ENCODE results near the gene KCNA10.
"Not testable (repeated sequence)": the region's sequence is repeated elsewhere in the genome, so short reads cannot be mapped to it uniquely, and the experiment has no call there.

KCNA10 gene

DNA sequence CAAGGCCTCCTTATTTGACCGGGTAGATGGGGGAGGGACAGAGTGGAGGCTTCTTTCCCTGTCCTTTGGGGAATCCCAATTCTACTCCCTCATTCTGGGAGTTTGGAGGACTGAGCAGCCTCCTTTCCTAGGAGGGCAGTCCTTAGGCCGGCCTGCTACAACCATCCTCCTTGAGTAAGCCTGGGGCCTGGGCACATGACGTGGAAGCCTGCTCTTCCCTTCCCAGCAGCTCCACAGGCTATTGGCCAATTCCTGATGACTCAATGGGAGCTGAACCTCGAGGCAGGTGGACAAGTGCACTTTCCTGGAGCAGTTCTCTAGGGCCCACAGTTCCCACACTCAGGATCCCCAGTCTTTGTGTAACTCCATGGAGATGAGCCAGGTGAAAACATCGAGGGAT, 3.1 kb downstream of the KCNA10 start:
- Mint-ChIP-seq H3K4me1 (ENCODE audit: low read depth) (no peaks in the 10 kb centered on the region), H3K27me3 (peaks cover 8% of the 10 kb centered on the region)

GRCh38 chr1:110515041-110515440, 3.9 kb downstream of the KCNA10 start:
- H3K9me3 Mint-ChIP-seq (ENCODE audit: low read depth) = no peaks in the 10 kb centered on the region
- peaks cover 4% of the 10 kb centered on the region for H3K36me3 Mint-ChIP-seq
- no peaks in the 10 kb centered on the region for H3K4me1 Mint-ChIP-seq (ENCODE audit: low read depth)
- no peak overlapping the region for H3K4me3 Mint-ChIP-seq
- H3K27me3 Mint-ChIP-seq = peaks cover 8% of the 10 kb centered on the region
- H3K27ac Mint-ChIP-seq = no peak overlapping the region

More for the DNA sequence above, 3.1 kb downstream of the KCNA10 start:
- Mint-ChIP-seq H3K36me3 (peaks cover 4% of the 10 kb centered on the region), H3K9me3 (ENCODE audit: low read depth) (no peaks in the 10 kb centered on the region), H3K4me3 (no peak overlapping the region), H3K27ac (no peak overlapping the region)

DNA sequence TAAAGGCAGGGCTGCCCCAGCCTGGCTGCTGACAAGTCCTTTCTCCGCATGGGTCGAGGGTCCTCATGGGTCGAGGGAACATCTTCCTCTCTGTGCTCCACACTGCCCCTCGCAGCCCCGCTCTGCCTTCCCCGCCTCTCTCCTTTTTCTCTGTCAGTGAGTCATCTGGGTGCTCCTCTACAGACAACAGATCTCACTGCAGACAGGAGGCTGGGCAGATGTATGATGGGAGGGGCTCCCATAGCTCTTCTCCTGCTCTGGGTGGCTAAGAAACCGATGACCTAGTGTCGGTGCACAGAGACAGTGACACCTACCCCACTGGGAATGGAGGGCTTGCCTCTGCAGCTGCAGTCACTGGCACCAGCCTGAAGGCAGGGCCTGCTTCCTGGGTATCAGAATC, 5.5 kb downstream of the KCNA10 start:
- Mint-ChIP-seq H3K27ac (no peak overlapping the region), H3K4me1 (ENCODE audit: low read depth) (no peaks in the 10 kb centered on the region), H3K4me3 (no peak overlapping the region), H3K9me3 (ENCODE audit: low read depth) (no peaks in the 10 kb centered on the region), H3K27me3 (peaks cover 8% of the 10 kb centered on the region), H3K36me3 (peaks cover 4% of the 10 kb centered on the region)

GRCh38 chr1:110511436-110511835, 7.5 kb downstream of the KCNA10 start:
- no peak overlapping the region for H3K4me3 Mint-ChIP-seq
- no peaks in the 10 kb centered on the region for H3K27me3 Mint-ChIP-seq
- no peaks in the 10 kb centered on the region for H3K36me3 Mint-ChIP-seq
- no peak overlapping the region for H3K27ac Mint-ChIP-seq
- no peaks in the 10 kb centered on the region for H3K4me1 Mint-ChIP-seq (ENCODE audit: low read depth)
- H3K9me3 Mint-ChIP-seq (ENCODE audit: low read depth) = no peaks in the 10 kb centered on the region

- not testable (repeated sequence) for H3K36me3 Mint-ChIP-seq; H3K27me3 Mint-ChIP-seq; H3K4me3 Mint-ChIP-seq; H3K9me3 Mint-ChIP-seq (ENCODE audit: low read depth); H3K27ac Mint-ChIP-seq; H3K4me1 Mint-ChIP-seq (ENCODE audit: low read depth)
Observed at GRCh38 chr1:110510921-110511320, 8.1 kb downstream of the KCNA10 start.

- Mint-ChIP-seq H3K27ac (no peak overlapping the region), H3K9me3 (ENCODE audit: low read depth) (no peaks in the 10 kb centered on the region), H3K36me3 (no peaks in the 10 kb centered on the region), H3K4me3 (no peak overlapping the region), H3K27me3 (no peaks in the 10 kb centered on the region), H3K4me1 (ENCODE audit: low read depth) (no peaks in the 10 kb centered on the region)
Observed at GRCh38 chr1:110509655-110510054, 9.3 kb downstream of the KCNA10 start.

DNA sequence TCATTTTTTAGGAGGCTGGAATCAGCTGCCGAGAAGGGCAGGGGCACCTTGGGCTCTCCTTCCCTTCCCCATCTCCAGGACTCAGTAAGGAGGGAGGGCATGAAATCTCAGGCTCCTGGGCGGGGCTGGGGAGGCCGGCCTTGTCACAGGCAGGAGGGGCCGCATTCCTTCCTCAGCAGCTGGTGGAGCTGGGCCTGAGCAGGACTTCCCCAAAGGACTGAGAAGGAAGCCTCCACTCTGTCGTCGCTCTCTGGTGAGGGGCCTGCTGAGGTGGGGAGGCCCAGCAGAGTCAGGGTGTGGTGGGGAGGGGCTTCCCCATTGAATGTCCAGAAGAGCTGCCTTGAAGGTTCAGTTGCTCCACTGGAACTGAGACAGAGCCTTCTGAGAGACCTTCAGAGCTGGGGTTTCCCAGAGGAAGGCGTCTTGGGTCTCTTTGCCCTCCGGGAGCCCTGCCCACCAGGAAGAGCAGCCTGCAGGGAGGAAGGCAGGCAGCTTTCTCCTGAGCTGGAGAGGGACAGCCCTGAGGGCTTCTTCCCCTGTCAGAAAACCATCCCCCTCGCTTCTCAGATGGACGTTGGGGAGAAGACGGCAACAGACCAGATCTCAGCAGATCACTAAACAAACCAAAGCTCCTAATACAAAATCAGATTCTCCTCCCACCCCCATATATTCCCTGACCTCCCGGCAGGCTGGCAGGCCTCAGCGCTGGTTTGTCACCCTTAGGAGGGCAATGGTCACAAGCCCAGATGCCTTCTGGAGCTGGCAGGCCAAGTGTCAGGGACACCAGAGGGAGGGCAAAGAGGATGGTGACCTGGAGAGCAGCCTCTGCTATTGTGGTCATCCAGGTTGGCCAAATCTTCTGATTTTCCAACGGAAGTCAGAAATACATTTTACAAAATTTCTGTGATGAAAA, 10.7 kb downstream of the KCNA10 start:
- Mint-ChIP-seq H3K9me3 (ENCODE audit: low read depth) (no peaks in the 10 kb centered on the region), H3K27me3 (no peaks in the 10 kb centered on the region), H3K4me1 (ENCODE audit: low read depth) (no peaks in the 10 kb centered on the region), H3K27ac (no peak overlapping the region), H3K36me3 (no peaks in the 10 kb centered on the region), H3K4me3 (no peak overlapping the region)

DNA sequence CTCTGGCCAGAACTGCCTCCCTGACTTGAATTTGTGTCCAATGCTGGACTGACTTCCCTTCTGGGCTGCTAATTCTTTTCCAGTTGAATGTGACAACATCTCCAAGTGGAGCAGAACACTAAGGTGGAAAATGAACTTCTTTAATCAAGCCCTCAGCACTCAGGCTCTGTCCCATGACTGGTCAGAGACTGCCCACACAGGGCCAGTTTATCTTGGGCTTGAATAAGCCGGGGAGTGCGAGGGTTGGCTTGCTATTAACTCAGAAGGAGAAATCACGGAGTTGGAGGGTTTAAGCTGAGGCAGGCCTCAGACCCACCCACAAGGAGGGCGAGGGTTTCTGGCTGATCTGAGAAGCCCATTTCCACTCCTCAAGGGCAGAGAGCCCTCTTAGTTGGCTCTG, 12.4 kb downstream of the KCNA10 start:
- H3K27me3 Mint-ChIP-seq = peaks cover 4% of the 10 kb centered on the region
- H3K27ac Mint-ChIP-seq = no peak overlapping the region
- no peaks in the 10 kb centered on the region for H3K4me1 Mint-ChIP-seq (ENCODE audit: low read depth)
- H3K36me3 Mint-ChIP-seq = no peaks in the 10 kb centered on the region
- no peaks in the 10 kb centered on the region for H3K9me3 Mint-ChIP-seq (ENCODE audit: low read depth)
- no peak overlapping the region for H3K4me3 Mint-ChIP-seq

- H3K27ac Mint-ChIP-seq = no peak overlapping the region
- no peaks in the 10 kb centered on the region for H3K9me3 Mint-ChIP-seq (ENCODE audit: low read depth)
- H3K36me3 Mint-ChIP-seq = no peaks in the 10 kb centered on the region
- H3K4me1 Mint-ChIP-seq (ENCODE audit: low read depth) = no peaks in the 10 kb centered on the region
- peaks cover 4% of the 10 kb centered on the region for H3K27me3 Mint-ChIP-seq
- no peak overlapping the region for H3K4me3 Mint-ChIP-seq
Observed at GRCh38 chr1:110505596-110505995, 13.4 kb downstream of the KCNA10 start.

GRCh38 chr1:110504226-110504625, 14.7 kb downstream of the KCNA10 start:
- H3K4me3 Mint-ChIP-seq = no peak overlapping the region
- no peaks in the 10 kb centered on the region for H3K9me3 Mint-ChIP-seq (ENCODE audit: low read depth)
- H3K4me1 Mint-ChIP-seq (ENCODE audit: low read depth) = no peaks in the 10 kb centered on the region
- no peaks in the 10 kb centered on the region for H3K36me3 Mint-ChIP-seq
- no peak overlapping the region for H3K27ac Mint-ChIP-seq
- peaks cover 4% of the 10 kb centered on the region for H3K27me3 Mint-ChIP-seq

GRCh38 chr1:110503471-110503870, 15.5 kb downstream of the KCNA10 start:
- Mint-ChIP-seq H3K4me1 (ENCODE audit: low read depth) (no peaks in the 10 kb centered on the region), H3K27me3 (peaks cover 4% of the 10 kb centered on the region), H3K9me3 (ENCODE audit: low read depth) (no peaks in the 10 kb centered on the region), H3K36me3 (no peaks in the 10 kb centered on the region), H3K27ac (no peak overlapping the region), H3K4me3 (no peak overlapping the region)

GRCh38 chr1:110502402-110503151, 16.4 kb downstream of the KCNA10 start:
- Mint-ChIP-seq H3K36me3 (no peaks in the 10 kb centered on the region), H3K4me3 (no peak overlapping the region), H3K27me3 (peaks cover 4% of the 10 kb centered on the region), H3K4me1 (ENCODE audit: low read depth) (no peaks in the 10 kb centered on the region), H3K9me3 (ENCODE audit: low read depth) (no peaks in the 10 kb centered on the region), H3K27ac (no peak overlapping the region)

GRCh38 chr1:110501488-110502132, 17.4 kb downstream of the KCNA10 start:
- Mint-ChIP-seq H3K27me3 (peaks cover 4% of the 10 kb centered on the region), H3K9me3 (ENCODE audit: low read depth) (no peaks in the 10 kb centered on the region), H3K27ac (no peak overlapping the region)

DNA sequence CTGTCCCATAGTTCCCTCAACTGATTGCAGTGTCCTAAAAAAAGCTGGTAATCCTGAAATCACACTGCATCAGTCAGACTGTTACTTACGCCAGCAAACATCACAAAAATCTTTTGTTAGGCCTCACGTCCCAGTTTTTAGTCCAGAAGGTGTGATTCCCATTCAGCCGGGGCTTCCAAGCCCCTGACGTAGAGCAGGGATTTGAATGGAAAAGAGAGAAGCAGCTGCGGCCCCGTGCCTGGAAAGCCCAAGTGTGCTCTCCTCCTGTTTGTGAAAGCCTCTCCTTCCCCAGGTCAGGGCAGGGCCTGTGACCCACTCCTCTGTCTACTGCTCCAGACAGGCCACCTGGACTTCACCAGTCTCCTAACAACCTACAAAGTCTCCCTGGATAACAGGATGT, 20.7 kb downstream of the KCNA10 start:
- H3K27ac Mint-ChIP-seq = no peak overlapping the region
- no peaks in the 10 kb centered on the region for H3K36me3 Mint-ChIP-seq
- H3K4me1 Mint-ChIP-seq (ENCODE audit: low read depth) = no peaks in the 10 kb centered on the region
- peaks cover 4% of the 10 kb centered on the region for H3K27me3 Mint-ChIP-seq
- H3K4me3 Mint-ChIP-seq = no peak overlapping the region
- H3K9me3 Mint-ChIP-seq (ENCODE audit: low read depth) = no peaks in the 10 kb centered on the region

More at GRCh38 chr1:110501488-110502132, 17.4 kb downstream of the KCNA10 start:
- Mint-ChIP-seq H3K36me3 (no peaks in the 10 kb centered on the region), H3K4me1 (ENCODE audit: low read depth) (no peaks in the 10 kb centered on the region), H3K4me3 (no peak overlapping the region)

Measured in activated naive CD8-positive, alpha-beta T cell (primary cell).